ENCODE data around the gene SNX32. TPM values are rescaled to one million over a fixed set of nuclear protein-coding genes. Genes with fewer than 3 reads are reported as not detected.

Gene SNX32
- total RNA-seq: 0.13 and 3.1 TPM in 2 replicates

DNA sequence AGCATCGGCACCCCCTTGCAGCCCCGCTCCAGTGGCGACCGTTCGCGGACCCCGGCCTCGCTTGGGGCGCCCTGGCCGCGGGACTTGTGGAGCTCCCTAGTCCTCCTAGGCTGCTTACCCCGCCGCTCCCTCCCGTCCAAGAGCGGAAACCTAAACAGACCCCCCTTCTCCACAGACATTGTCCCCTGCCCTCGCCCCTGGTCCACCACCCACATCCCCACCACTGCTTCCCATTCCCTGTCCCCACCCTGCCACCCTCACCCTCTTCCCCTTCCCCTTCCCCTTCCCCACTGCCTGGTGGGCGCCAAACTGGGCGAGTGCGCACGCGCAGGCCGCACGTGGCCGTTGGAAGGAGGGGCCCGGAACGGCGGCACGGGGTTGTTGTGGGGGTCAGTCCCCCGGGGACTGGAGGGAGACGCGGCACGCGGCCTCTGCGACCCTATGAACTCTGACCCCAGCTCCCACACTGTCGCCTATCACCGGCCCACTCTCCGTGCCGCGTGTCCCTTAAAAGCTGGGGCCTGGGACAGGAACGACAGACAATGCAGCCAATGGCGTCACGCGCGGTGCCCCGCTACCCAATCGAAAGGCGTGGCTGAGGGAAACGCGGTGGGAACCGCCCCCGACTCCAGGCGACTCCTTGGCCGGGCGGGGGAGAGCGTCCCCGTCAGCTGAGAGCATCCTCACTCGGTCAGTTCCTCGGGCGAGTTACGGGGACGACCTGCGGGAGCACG lies at the start of gene SNX32:
TSS of gene SNX32 (plus strand) at position 667 of the 734 bp plus-strand sequence. CDS start 103 bp downstream, outside the sequence.

GRCh38 chr11:65786786-65787636 lies 46.8 kb upstream of the SNX32 start, which contains the start of gene OVOL1:
Gene OVOL1, plus strand, starts transcription at chr11:65787063. Its CDS starts 311 bp downstream, at chr11:65787374.

GRCh38 chr11:65857853-65858680 lies 24.3 kb downstream of the SNX32 start, which contains the start of gene CFL1:
Gene CFL1, minus strand, starts transcription at chr11:65858180. Its CDS starts 81 bp downstream, at chr11:65858099.

GRCh38 chr11:65860278-65861164 lies 26.8 kb downstream of the SNX32 start, which contains the start of gene MUS81:
Gene MUS81, plus strand, starts transcription at chr11:65860433. Its CDS starts 321 bp downstream, at chr11:65860754.

GRCh38 chr11:65872586-65873317 lies 39.0 kb downstream of the SNX32 start, which contains the start of gene EFEMP2:
Gene EFEMP2, minus strand, starts transcription at chr11:65872800. Its CDS starts 446 bp downstream, at chr11:65872354.

GRCh38 chr11:65879617-65880016 lies 45.9 kb downstream of the SNX32 start, which contains the start of gene CTSW:
Gene CTSW, plus strand, starts transcription at chr11:65879837. Its CDS starts 18 bp downstream, at chr11:65879855.

DNA sequence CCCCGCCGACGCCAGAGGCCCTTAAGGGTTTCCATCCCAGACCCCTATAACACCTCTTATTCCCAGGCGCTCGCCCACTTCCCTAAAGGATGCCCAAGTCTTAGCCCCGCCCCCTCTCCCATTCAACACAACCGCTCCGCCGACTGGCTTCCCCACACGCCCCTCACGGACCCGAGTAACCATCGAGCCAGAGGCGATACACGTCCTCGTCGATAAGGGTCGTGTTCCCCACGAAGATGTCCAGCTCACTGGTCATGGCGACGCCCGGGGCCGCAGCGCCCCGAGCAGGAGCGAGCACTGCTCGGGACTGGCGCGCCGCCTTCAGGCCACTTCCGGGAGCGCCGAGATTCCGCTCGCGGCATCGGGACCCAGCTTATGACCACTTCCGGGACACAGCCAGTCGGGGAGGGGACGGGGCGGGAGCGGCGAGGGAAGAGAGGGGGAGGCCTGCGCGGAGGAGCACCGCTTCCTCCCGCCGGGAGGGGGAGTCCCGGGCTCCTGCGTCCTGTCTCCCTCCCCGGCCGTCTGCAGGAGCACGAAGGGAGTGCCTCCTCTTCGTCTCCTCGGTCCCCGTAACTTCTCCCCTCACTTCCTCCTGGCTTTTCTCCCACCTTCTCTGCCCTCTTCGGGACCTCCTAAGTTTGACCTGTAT lies 54.5 kb downstream of the SNX32 start, which contains the start of gene FIBP:
TSS of gene FIBP (minus strand) at position 309 of the 652 bp plus-strand sequence. CDS start at position 256, 53 bp downstream.

DNA sequence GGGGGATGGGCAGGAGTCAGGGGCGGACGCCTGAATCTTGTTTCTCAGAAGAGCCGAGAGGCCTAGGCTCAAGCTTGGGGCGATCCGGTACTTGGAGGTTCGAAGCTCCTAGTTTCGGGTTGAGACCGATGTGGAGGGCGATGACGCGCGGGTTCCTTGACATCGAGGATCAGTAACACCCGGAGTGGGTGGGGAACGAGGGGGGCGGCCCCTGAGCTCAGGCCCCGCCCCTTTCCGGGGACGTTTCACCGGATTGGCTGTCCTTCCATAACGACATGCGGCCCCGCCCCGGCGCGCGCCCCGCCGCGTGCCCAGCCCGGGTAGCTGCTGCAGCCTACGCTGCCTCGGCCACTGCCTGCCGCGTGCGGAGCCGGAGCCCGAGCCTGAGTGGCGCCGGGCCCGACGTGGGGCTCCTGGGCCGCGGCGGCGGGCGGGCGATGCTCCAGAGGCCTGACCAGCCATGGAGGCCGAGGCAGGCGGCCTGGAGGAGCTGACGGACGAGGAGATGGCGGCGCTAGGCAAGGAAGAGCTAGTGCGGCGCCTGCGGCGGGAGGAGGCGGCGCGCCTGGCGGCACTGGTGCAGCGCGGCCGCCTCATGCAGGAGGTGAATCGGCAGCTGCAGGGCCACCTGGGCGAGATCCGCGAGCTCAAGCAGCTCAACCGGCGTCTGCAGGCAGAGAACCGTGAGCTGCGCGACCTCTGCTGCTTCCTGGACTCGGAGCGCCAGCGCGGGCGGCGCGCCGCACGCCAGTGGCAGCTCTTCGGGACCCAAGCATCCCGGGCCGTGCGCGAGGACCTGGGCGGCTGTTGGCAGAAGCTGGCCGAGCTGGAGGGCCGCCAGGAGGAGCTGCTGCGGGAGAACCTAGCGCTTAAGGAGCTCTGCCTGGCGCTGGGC lies 56.8 kb downstream of the SNX32 start, which contains the start of gene CCDC85B:
TSS of gene CCDC85B (plus strand) at position 350 of the 895 bp plus-strand sequence. CDS start at position 461, 111 bp downstream.

DNA sequence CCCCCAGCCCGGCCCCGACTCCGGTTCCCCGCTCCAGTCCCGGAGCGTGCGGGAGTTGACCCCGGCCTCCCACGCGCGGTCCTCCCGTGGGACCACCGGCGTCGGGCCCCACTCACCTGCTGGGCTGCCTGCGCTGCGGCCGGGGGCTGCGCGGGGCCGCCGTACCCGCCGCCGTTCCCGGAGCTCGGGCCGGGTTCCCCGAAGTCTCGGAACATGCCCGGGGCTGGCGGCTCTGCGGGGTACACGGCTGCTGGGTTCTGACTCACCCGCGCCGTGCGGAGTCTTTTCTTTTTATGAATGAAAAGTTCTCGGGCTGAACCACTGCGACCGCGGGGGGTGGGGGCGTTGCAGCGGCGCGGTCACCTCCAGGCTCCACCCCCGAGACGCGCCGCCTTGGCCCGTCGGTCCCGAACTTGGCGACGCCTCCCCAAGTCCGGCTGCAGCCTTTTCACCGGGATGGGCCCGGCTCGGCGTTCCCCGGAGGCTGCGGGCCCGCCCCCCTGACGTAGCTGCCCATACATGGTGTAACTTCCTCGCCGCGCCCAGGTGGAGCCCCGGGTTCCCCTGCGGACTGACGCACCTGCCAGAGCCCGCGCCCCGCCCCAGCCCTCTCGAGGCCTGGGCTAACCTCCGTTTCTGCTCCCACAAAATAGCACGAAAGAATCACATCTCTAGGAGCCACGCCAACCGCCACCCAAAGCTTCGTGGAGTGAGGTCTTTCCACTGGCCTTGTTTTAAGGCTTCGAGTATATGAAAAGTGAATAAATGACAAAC lies 66.5 kb downstream of the SNX32 start, which contains the start of gene FOSL1:
TSS of gene FOSL1 (minus strand) at position 264 of the 774 bp plus-strand sequence. CDS start at position 215, 49 bp downstream.

Other genes starting within 250 kb of the SNX32 start
- gene KCNK7, start 238.2 kb upstream of the SNX32 start, total RNA-seq: 0.16 TPM in 1 of 2 replicates, not detected in the other
- gene MAP3K11, start 219.7 kb upstream of the SNX32 start, total RNA-seq: 27.1 and 34.6 TPM in 2 replicates
- gene PCNX3, start 218.2 kb upstream of the SNX32 start, total RNA-seq: 27.9 and 32.7 TPM in 2 replicates
- gene SIPA1, start 195.9 kb upstream of the SNX32 start, total RNA-seq: 25.4 and 39.4 TPM in 2 replicates
- gene RELA, start 171.0 kb upstream of the SNX32 start, total RNA-seq: 52.4 and 59.5 TPM in 2 replicates
- gene KAT5, start 121.7 kb upstream of the SNX32 start, total RNA-seq: 39.3 and 44.3 TPM in 2 replicates
- 68.1 and 98.2 TPM in 2 replicates for gene RNASEH2C, start 113.2 kb upstream of the SNX32 start, total RNA-seq
- 11.0 and 24.5 TPM in 2 replicates for gene AP5B1, start 53.0 kb upstream of the SNX32 start, total RNA-seq
- under 0.01 TPM in 1 of 2 replicates, not detected in the other for gene OVOL1, start 46.9 kb upstream of the SNX32 start, total RNA-seq
- 940 and 1,907 TPM in 2 replicates for gene CFL1, start 24.2 kb downstream of the SNX32 start, total RNA-seq
- 38.3 and 43.1 TPM in 2 replicates for gene MUS81, start 26.5 kb downstream of the SNX32 start, total RNA-seq
- 127 and 206 TPM in 2 replicates for gene EFEMP2, start 38.8 kb downstream of the SNX32 start, total RNA-seq
- gene CTSW, start 45.9 kb downstream of the SNX32 start, total RNA-seq: not detected in 2 replicates
- 122 and 222 TPM in 2 replicates for gene FIBP, start 54.5 kb downstream of the SNX32 start, total RNA-seq
- gene CCDC85B, start 56.7 kb downstream of the SNX32 start, total RNA-seq: 138 and 155 TPM in 2 replicates
- gene FOSL1, start 66.4 kb downstream of the SNX32 start, total RNA-seq: 26.8 and 88.8 TPM in 2 replicates
- 20.0 and 36.6 TPM in 2 replicates for gene C11orf68, start 85.1 kb downstream of the SNX32 start, total RNA-seq
- gene DRAP1, start 85.5 kb downstream of the SNX32 start, total RNA-seq: 125 and 209 TPM in 2 replicates
- not detected in 2 replicates for gene TSGA10IP, start 111.5 kb downstream of the SNX32 start, total RNA-seq
- 27.7 and 41.0 TPM in 2 replicates for gene SART1, start 127.8 kb downstream of the SNX32 start, total RNA-seq
- 17.3 and 33.9 TPM in 2 replicates for gene EIF1AD, start 168.2 kb downstream of the SNX32 start, total RNA-seq
- 49.9 and 112 TPM in 2 replicates for gene BANF1, start 168.5 kb downstream of the SNX32 start, total RNA-seq
- 22.1 TPM in 1 of 2 replicates, not detected in the other for gene CST6, start 178.0 kb downstream of the SNX32 start, total RNA-seq
- not detected in 2 replicates for gene CATSPER1, start 192.5 kb downstream of the SNX32 start, total RNA-seq
- 0.91 and 1.8 TPM in 2 replicates for gene GAL3ST3, start 215.2 kb downstream of the SNX32 start, total RNA-seq
- 157 and 172 TPM in 2 replicates for gene SF3B2, start 218.4 kb downstream of the SNX32 start, total RNA-seq
- 22.9 and 26.6 TPM in 2 replicates for gene PACS1, start 236.3 kb downstream of the SNX32 start, total RNA-seq